IMR-90 (cell line): ENCODE measurements around the gene PRKN. TPM values are rescaled to one million over a fixed set of nuclear protein-coding genes. Genes with fewer than 3 reads are reported as not detected.

Experiments used
- ATAC-seq: fragments of 200-7000 bp; cut with Tn5 transposase; 2 replicates; pipeline ENCODE4 v1.9.1; 2020; ENCODE audit warnings: low read depth, mild to moderate bottlenecking, moderate library complexity
- BruUV-seq: library from RNA; stranded (reverse); fragments of 400-500 nt; replicated peaks from 2 replicates; lab custom pipeline; 2021; lab: Mats Ljungman, UMichigan
- CTCF ChIA-PET: fragments of 300-600 bp; formaldehyde crosslinking; extraction: SDS; loops from one replicate; lab custom pipeline; 2021; ENCODE audit warnings: antibody characterized with exemption; lab: Yijun Ruan, JAX
- POLR2A ChIA-PET: fragments of 300-600 bp; sonication (Branson Sonifier 250); formaldehyde crosslinking; loops from one replicate; lab custom pipeline; 2022; ENCODE audit warnings: antibody characterized with exemption; ENCODE audit not compliant: unreplicated experiment; lab: Charles Lee
- DNase-seq: peaks from one replicate; pipeline ENCODE4 v3.0.0; 2013
- H2AFZ ChIP-seq: replicated peaks from 2 replicates; pipeline ENCODE3; 2013; ENCODE audit warnings: low read length, mild to moderate bottlenecking; ENCODE audit not compliant: poor library complexity
- H2AK5ac ChIP-seq: 2 replicates; pipeline ENCODE4 v1.6.1; 2013; ENCODE audit warnings: low read depth, low read length, inconsistent platforms
- H2AK9ac ChIP-seq: replicated peaks from 2 replicates; pipeline ENCODE3; 2013; ENCODE audit warnings: mild to moderate bottlenecking, low read depth, low read length, moderate library complexity; ENCODE audit not compliant: poor library complexity
- H2BK120ac ChIP-seq: 2 replicates; pipeline ENCODE4 v1.6.1; 2013; ENCODE audit warnings: low read depth, low read length, inconsistent platforms
- H2BK15ac ChIP-seq: 3 replicates; pipeline ENCODE4 v1.6.1; 2013; ENCODE audit warnings: low read depth, low read length, inconsistent platforms
- H2BK20ac ChIP-seq: 2 replicates; pipeline ENCODE4 v1.6.1; 2013; ENCODE audit warnings: low read depth, mild to moderate bottlenecking, inconsistent platforms, low read length, moderate library complexity
- H2BK5ac ChIP-seq: 2 replicates; pipeline ENCODE4 v1.6.1; 2013; ENCODE audit warnings: mild to moderate bottlenecking, low read depth, low read length, inconsistent platforms; ENCODE audit not compliant: poor library complexity, severe bottlenecking
- H3K14ac ChIP-seq: replicated peaks from 2 replicates; pipeline ENCODE4 v1.6.1; 2013; ENCODE audit warnings: low read depth, low read length, inconsistent platforms
- H3K18ac ChIP-seq: 2 replicates; pipeline ENCODE4 v1.6.1; 2013; ENCODE audit warnings: low read depth, low read length, control low read depth
- H3K23ac ChIP-seq: 2 replicates; pipeline ENCODE4 v1.6.1; 2013; ENCODE audit warnings: low read depth, low read length, inconsistent platforms
- H3K27ac ChIP-seq: 2 replicates; pipeline ENCODE4 v1.5.1; 2013; ENCODE audit warnings: mild to moderate bottlenecking, control low read depth, low read length; ENCODE audit not compliant: insufficient read depth
- H3K27me3 ChIP-seq: 2 replicates; pipeline ENCODE4 v1.6.1; 2013; ENCODE audit warnings: low read length; ENCODE audit not compliant: control insufficient read depth, insufficient read depth
- H3K36me3 ChIP-seq: 2 replicates; pipeline ENCODE4 v1.6.1; 2013; ENCODE audit warnings: low read length, mixed read lengths; ENCODE audit not compliant: control insufficient read depth, insufficient read depth
- H3K4ac ChIP-seq: 2 replicates; pipeline ENCODE4 v1.6.1; 2013; ENCODE audit warnings: low read depth, low read length, inconsistent platforms
- H3K4me1 ChIP-seq: 2 replicates; pipeline ENCODE4 v1.6.1; 2013; ENCODE audit warnings: low read length, mixed read lengths; ENCODE audit not compliant: control insufficient read depth, insufficient read depth
- H3K4me2 ChIP-seq: 2 replicates; pipeline ENCODE4 v1.6.1; 2013; ENCODE audit warnings: low read depth, mild to moderate bottlenecking, control low read depth, low read length, moderate library complexity
- H3K4me3 ChIP-seq: 2 replicates; pipeline ENCODE4 v1.5.1; 2013; ENCODE audit warnings: low read depth, mild to moderate bottlenecking, control low read depth, low read length, moderate library complexity; ENCODE audit not compliant: insufficient read depth
- H3K56ac ChIP-seq: 2 replicates; pipeline ENCODE4 v1.6.1; 2013; ENCODE audit warnings: low read length, inconsistent platforms; ENCODE audit not compliant: insufficient read depth; ENCODE audit errors: extremely low read depth
- H3K79me1 ChIP-seq, 2 experiments: 2 replicates each; pipeline ENCODE4 v1.6.1; 2013; ENCODE audit warnings: low read length in 2 of 2, inconsistent platforms in 1 of 2, low read depth in 1 of 2
- H3K9ac ChIP-seq: 2 replicates; pipeline ENCODE4 v1.6.1; 2013; ENCODE audit warnings: low read depth, low read length, control low read depth
- H3K9me1 ChIP-seq: 2 replicates; pipeline ENCODE4 v1.6.1; 2013; ENCODE audit warnings: low read length, inconsistent platforms; ENCODE audit not compliant: insufficient read depth
- H3K9me3 ChIP-seq: 2 replicates; pipeline ENCODE4 v1.6.1; 2013; ENCODE audit warnings: low read length; ENCODE audit not compliant: control insufficient read depth, insufficient read depth
- H4K20me1 ChIP-seq: 2 replicates; pipeline ENCODE4 v1.6.1; 2013; ENCODE audit warnings: low read length, inconsistent platforms; ENCODE audit not compliant: insufficient read depth
- H4K5ac ChIP-seq: 2 replicates; pipeline ENCODE4 v1.6.1; 2013; ENCODE audit warnings: mild to moderate bottlenecking, low read depth, low read length, control low read depth
- H4K8ac ChIP-seq, 2 experiments: 2 replicates each; pipeline ENCODE4 v1.6.1; 2013; ENCODE audit warnings: low read depth in 2 of 2, low read length in 2 of 2, control low read depth in 1 of 2, inconsistent platforms in 1 of 2
- H4K91ac ChIP-seq: 2 replicates; pipeline ENCODE4 v1.6.1; 2013; ENCODE audit warnings: low read depth, low read length, inconsistent platforms; ENCODE audit not compliant: insufficient read depth
- BHLHE40 ChIP-seq: fragments of 150-350 bp; IDR thresholded peaks from 2 replicates; pipeline ENCODE4 v1.6.1; 2016; ENCODE audit warnings: mild to moderate bottlenecking, low read depth, low read length
- CTCF ChIP-seq: conservative IDR thresholded peaks from 2 replicates; pipeline ENCODE4 v1.5.1; 2012; ENCODE audit warnings: mild to moderate bottlenecking, low read depth, low read length, improper control_type of control experiment
- ELK1 ChIP-seq: fragments of 150-350 bp; IDR thresholded peaks from 2 replicates; pipeline ENCODE4 v1.6.1; 2016; ENCODE audit warnings: low read depth, mild to moderate bottlenecking, low read length, moderate library complexity, borderline replicate concordance
- FOS ChIP-seq: fragments of 150-350 bp; IDR thresholded peaks from 2 replicates; pipeline ENCODE4 v1.6.1; 2016; ENCODE audit warnings: low read depth, low read length
- MAZ ChIP-seq: IDR thresholded peaks from 2 replicates; pipeline ENCODE4 v1.6.1; 2012; ENCODE audit warnings: low read depth, mild to moderate bottlenecking, low read length, improper control_type of control experiment, moderate library complexity, borderline replicate concordance
- MXI1 ChIP-seq: IDR thresholded peaks from 2 replicates; pipeline ENCODE4 v1.6.1; 2012; ENCODE audit warnings: low read depth, mild to moderate bottlenecking, low read length, moderate library complexity, borderline replicate concordance
- POLR2A ChIP-seq: IDR thresholded peaks from 2 replicates; pipeline ENCODE4 v1.6.1; 2012; ENCODE audit warnings: mild to moderate bottlenecking, low read depth, low read length
- RCOR1 ChIP-seq: IDR thresholded peaks from 2 replicates; pipeline ENCODE4 v1.6.1; 2012; ENCODE audit warnings: mild to moderate bottlenecking, low read length, improper control_type of control experiment; ENCODE audit not compliant: insufficient replicate concordance
- SMC3 ChIP-seq: fragments of 150-350 bp; IDR thresholded peaks from 2 replicates; pipeline ENCODE4 v1.6.1; 2016; ENCODE audit warnings: low read depth, mild to moderate bottlenecking, antibody characterized with exemption, low read length, moderate library complexity
- WGBS, 2 experiments: methylation state at CpG; one replicate each; pipeline versions ENCODE4 v1.1.5 to v1.1.7; 2013; ENCODE audit warnings: missing lambda C conversion rate in 2 of 2; ENCODE audit not compliant: insufficient read length in 1 of 2; ENCODE audit errors: extremely low coverage in 2 of 2; 5-methylcytosine and 5-hydroxymethylcytosine counted together
- dilution Hi-C: fragments of 300-500 bp; cut with HindIII; formaldehyde crosslinking; loops from one replicate; pipeline ENCODE4 v1.14.3; 2018; ENCODE audit warnings: low sequenced_read_pairs; ENCODE audit not compliant: unreplicated experiment
- in situ Hi-C: fragments of 300-500 bp; cut with MboI; formaldehyde crosslinking; loops from 3 replicates; pipeline ENCODE4 v1.14.3; 2019; ENCODE audit warnings: low sequenced_read_pairs, inconsistent platforms, mixed read lengths
- intact Hi-C: fragments of 100-400 bp; cut with micrococcal nuclease; formaldehyde crosslinking; loops from 2 replicates; pipeline ENCODE4 v1.10.0; 2022
- polyA plus RNA-seq, 3 experiments: library from polyadenylated mRNA; depleted of rRNA; stranded (reverse); fragments of >200 nt; gene quantifications; 2 replicates each; pipeline ENCODE4 v1.2.3, GENCODE V29; 2012; ENCODE audit warnings: low replicate concordance in 1 of 3
- total RNA-seq: library from RNA; depleted of rRNA; stranded (reverse); fragments of >200 nt; gene quantifications from 2 replicates; pipeline ENCODE4 v1.2.3, GENCODE V29; 2012
- TF ChIP-seq, protein P1 (sequence below): fragments of 150-350 bp; IDR thresholded peaks from 2 replicates; pipeline ENCODE4 v1.6.1; 2017; ENCODE audit warnings: mild to moderate bottlenecking, antibody characterized with exemption, low read length, low read depth

Gene PRKN
- total and polyA plus RNA-seq, 2 of the 4 experiments (the other 2 are of a cell fraction): 0.15 to 0.18 TPM

GRCh38 chr6:162203287-162203686 is 524.3 kb downstream of the PRKN start:
- intact Hi-C loops: no loop called here
- CTCF ChIA-PET: no interaction called here

More at GRCh38 chr6:162203287-162203686, 524.3 kb downstream of the PRKN start:
- Histone ChIP-seq H2BK15ac (no peak overlapping the region), H3K79me1 (no peaks in the 10 kb centered on the region), H4K5ac (no peak overlapping the region), H3K9me3 (peaks cover 25% of the 10 kb centered on the region), H3K4me1 (no peaks in the 10 kb centered on the region), H2AFZ (no peak overlapping the region), H3K4me3 (no peak overlapping the region), H4K8ac (no peak overlapping the region), H4K91ac (no peak overlapping the region), H3K9ac (no peak overlapping the region), H2BK5ac (no peak overlapping the region), H2BK20ac (no peak overlapping the region), H3K18ac (no peak overlapping the region), H4K20me1 (no peaks in the 10 kb centered on the region), H3K56ac (no peak overlapping the region), H2AK9ac (no peak overlapping the region), H3K14ac (no peak overlapping the region), H3K9me1 (no peaks in the 10 kb centered on the region), H3K36me3 (no peaks in the 10 kb centered on the region), H2AK5ac (no peak overlapping the region), H2BK120ac (no peak overlapping the region), H3K27me3 (no peaks in the 10 kb centered on the region), H3K27ac (no peak overlapping the region), H3K23ac (no peak overlapping the region), H3K4ac (no peak overlapping the region), H3K4me2 (no peak overlapping the region)
- no peak for ATAC-seq
- POLR2A ChIA-PET: no interaction called here
- no peak for DNase-seq
- no TSS peak for BruUV-seq
- TF ChIP-seq MAZ (no peak), POLR2A (no peak), SMC3 (no peak), BHLHE40 (no peak), ELK1 (no peak), CTCF (no peak), RCOR1 (no peak), FOS (no peak), MXI1 (no peak)
- TF ChIP-seq, protein P1, sequence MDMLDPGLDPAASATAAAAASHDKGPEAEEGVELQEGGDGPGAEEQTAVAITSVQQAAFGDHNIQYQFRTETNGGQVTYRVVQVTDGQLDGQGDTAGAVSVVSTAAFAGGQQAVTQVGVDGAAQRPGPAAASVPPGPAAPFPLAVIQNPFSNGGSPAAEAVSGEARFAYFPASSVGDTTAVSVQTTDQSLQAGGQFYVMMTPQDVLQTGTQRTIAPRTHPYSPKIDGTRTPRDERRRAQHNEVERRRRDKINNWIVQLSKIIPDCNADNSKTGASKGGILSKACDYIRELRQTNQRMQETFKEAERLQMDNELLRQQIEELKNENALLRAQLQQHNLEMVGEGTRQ: no peak
- dilution Hi-C loops (no loop called here), in situ Hi-C loops (no loop called here)
- no CpG with 5 or more reads among the region's 5 CpGs for WGBS, 2 experiments
